ENCODE results near the gene ITPKB.

DNA sequence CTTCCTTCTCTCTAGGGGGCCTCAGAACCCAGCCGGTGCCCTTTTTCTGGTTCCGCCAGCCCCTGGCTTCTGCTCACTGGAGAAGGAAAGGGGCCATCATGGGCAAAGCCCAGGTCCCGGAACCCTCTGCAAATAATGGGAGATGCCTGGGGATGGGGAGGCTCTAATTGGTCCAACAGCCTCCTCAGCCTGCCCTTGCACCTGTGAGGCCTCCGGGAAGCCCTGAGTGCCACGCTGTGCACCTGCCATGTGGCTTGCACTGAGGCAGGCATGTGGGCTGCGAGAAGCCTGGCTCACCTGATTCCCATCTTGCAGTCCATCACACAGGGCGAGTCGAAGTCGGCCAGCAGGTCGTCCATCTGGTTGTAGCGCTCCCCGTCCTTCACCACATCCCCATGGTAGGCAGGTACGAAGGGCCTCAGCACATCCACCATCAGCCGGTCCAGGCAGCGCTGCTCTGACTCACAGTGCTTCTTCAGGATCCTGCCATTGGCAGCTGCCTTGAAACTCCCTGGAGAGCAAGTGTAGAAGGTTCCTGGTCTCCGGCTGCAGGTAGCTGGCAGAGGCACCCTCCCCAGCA, 92.1 kb downstream of the ITPKB start:
- TF ChIP-seq, protein P1, sequence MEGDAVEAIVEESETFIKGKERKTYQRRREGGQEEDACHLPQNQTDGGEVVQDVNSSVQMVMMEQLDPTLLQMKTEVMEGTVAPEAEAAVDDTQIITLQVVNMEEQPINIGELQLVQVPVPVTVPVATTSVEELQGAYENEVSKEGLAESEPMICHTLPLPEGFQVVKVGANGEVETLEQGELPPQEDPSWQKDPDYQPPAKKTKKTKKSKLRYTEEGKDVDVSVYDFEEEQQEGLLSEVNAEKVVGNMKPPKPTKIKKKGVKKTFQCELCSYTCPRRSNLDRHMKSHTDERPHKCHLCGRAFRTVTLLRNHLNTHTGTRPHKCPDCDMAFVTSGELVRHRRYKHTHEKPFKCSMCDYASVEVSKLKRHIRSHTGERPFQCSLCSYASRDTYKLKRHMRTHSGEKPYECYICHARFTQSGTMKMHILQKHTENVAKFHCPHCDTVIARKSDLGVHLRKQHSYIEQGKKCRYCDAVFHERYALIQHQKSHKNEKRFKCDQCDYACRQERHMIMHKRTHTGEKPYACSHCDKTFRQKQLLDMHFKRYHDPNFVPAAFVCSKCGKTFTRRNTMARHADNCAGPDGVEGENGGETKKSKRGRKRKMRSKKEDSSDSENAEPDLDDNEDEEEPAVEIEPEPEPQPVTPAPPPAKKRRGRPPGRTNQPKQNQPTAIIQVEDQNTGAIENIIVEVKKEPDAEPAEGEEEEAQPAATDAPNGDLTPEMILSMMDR (conservative IDR thresholded peaks at IDR 0.05; ENCODE audit: low read depth, low read length) = no peak
- no peak for TF ChIP-seq EZH2 (IDR thresholded peaks at IDR 0.05; ENCODE audit: low read length, unreplicated experiment)
- no peak for TF ChIP-seq EZH2phosphoT487 (IDR thresholded peaks at IDR 0.05; ENCODE audit: borderline replicate concordance, low read length)

Measured in PC-3 (cell line).